ENCODE results near the gene CIP2A. TPM values are rescaled to one million over a fixed set of nuclear protein-coding genes. Genes with fewer than 3 reads are reported as not detected.

Gene CIP2A
- total RNA-seq, 1 donor from 2014 or later, result 2.1 TPM

DNA sequence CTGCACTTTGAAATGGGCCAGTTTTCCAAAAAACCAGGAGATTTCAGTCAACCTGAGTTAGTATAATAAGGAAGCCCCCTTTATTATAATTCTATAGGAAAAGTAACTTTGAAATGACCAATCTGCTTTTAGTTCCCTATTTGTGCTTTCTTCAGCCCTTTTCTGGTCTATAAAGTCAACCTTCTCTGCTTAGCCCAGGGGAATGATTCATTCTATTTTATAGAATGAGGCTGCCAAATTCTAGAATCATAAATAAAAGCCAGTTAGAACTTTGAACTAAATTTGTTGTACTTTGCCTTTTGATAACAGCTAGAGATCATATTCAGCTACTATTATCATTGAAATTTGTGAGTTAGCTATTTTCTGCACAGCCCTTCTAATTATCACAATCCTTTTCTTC lies 24.7 kb downstream of the CIP2A start:
- DNase-seq (ENCODE audit: low spot score), result no peak

DNA sequence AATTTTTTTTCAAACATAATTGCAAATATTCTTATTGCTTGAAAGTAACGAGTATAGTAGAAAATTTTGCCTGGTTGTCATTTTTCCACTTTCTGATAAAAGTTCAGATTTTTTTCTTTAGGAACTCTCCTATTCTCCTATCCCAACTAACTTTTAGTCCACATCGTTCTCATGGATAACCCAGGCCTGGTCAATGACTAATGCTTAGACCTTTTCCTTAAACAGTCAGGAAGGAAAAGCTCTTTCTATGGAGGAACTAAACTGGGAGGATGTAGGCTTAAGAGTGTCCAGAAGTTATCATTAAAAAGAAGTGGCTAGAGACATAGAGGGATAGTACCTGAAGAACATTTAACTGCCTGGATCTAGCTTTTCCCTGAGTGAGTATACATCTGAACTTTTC lies 26.7 kb downstream of the CIP2A start:
- DNase-seq (ENCODE audit: low spot score), result no peak

DNA sequence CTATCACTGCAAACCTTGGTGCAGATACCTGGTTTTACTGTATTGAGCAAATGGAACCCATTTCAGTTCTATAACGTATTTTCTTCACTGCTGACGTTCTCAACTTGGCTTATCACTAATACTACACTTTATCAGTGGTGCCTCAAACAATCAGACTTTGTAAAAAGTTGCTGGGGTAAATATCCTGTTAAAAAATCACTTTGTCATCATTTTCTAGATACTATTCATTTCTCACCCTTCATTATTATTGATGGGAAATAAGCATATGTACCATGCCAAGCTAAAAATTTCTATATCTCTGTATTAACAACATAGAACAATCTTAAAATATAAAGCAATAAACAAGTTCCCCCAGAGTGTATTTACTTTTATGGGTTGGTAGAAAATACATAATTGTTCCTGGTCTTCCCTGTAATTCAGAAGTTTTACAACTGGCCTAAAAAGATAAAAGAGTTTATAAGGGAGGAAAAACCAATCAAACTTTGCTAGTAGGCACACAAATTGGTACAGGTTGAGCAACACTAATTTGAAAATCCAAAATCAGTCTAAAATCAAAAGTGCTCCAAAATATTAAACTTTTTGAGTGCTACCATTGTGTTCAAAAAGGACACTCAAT lies 33.2 kb downstream of the CIP2A start:
- no peak for DNase-seq (ENCODE audit: low spot score)

GRCh38 chr3:108554913-108555571 lies 34.2 kb downstream of the CIP2A start:
- DNase-seq (ENCODE audit: low spot score), result no peak

- DNase-seq (ENCODE audit: low spot score), result no peak
Observed at GRCh38 chr3:108554229-108554628, 35.0 kb downstream of the CIP2A start.

GRCh38 chr3:108552267-108553159 lies 36.7 kb downstream of the CIP2A start:
- DNase-seq (ENCODE audit: low spot score), result no peak

DNA sequence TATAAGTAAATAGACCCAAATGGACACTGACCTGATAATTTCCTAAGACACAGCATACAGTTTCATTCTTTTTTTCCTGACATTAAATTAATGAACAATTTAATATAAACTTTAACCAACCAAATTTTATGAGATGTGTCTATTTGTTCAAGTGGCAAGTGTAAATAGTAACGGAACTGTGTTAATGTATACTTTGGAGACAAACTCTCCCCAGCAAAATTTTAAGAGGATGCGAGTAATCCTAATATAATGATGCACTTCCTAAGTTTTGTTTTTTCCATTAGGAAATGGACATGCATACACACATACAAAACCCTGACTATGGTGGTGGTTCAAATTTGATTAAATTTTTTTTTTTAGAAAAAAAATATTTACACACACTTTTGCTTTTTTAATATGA lies 40.4 kb downstream of the CIP2A start:
- no peak for DNase-seq (ENCODE audit: low spot score)

DNA sequence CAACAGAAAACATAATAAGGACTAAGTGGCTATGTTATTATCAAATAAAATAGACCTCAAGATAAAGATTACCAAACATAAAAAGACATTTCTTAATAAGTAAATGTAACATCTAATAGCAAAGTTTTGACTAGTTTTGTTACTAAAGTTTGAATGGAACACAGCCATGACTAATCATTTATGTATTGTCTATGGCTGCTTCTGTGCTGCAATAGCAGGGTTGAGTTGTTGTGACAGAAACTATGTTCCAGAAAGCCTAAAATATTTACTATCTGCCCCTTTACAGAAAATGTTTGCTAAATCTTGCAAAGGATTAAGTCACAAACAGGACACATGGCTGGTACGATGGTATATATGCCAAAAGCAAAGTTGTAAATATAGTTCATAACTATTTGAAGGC lies 40.9 kb downstream of the CIP2A start:
- DNase-seq (ENCODE audit: low spot score), result no peak

DNA sequence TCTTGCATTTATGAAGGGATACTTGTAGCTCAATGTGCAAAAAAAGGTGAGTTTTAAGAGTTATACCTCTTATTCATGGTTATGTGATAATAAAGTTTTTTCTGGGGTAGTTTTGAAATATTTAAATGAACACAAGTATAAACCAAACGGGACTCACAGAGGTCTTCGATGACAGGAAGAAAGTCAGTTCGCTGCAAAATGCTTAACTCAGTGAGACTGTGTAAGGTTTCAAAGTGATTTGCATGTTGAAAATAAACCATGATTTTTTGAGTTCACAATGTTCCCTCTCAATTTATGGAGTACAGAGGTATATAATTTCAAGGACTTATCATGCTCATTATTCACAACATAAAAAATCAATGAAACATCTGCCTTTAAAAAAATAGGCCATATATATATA lies 42.5 kb downstream of the CIP2A start:
- DNase-seq (ENCODE audit: low spot score), result no peak

DNA sequence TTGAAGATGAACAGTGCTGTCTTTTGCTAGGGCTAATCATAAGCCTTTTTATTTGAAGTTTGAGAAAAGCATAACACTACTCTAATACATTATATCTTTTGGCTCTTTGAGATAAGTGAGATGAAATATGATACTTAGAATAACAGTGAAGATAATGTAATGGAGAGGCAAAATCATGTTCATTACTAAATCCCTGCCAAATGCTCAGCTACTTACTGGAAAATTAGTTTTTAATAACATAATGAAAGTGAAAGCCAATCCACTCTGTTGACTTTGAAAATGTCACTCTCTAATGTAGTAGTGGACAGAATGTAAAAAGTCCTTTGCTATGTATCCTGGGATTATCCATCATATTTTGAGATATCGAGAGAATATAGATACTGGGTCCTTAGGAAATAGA lies 43.0 kb downstream of the CIP2A start:
- DNase-seq (ENCODE audit: low spot score), result no peak

DNA sequence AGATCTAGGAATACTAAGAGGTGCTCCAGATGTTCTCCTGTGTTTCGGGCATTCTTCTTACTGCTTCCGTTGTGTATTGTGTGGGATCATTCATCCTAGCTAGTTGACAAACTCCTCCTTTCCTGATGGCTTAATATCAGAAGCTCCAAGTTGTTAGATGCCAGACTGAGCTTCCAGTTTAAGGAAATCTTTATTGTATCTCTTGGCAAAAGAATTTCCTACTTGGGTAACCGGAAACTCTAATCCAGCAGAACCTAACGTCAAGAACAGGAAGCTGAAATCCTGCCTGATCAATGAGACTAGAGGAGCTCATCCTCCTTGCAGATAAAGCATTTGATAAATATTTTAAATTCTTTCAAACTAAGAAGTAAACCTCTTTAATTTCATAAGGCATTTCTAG lies 51.2 kb downstream of the CIP2A start:
- DNase-seq (ENCODE audit: low spot score), result no peak

GRCh38 chr3:108528459-108529252 lies 60.6 kb downstream of the CIP2A start:
- DNase-seq (ENCODE audit: low spot score), result no peak

DNA sequence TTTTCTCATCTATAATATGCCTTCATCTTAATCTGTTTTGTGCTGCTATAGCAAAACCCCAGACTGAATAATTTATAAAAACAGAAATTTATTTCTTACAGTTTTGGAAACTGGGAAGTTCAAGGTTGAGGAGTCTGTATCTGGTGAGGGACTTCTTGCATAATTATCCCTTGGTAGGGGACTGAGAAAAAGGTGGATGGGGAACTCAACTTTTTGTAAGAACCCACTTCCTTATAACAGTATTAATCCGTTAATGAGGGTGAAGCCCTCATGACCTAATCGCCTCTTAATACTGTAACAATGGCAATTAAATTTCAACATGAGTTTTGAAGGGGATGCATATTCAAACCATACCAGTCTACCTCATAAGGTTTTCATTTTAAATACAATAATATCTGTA lies 61.4 kb downstream of the CIP2A start:
- no peak for DNase-seq (ENCODE audit: low spot score)

GRCh38 chr3:108527109-108527508 lies 62.1 kb downstream of the CIP2A start:
- no peak for DNase-seq (ENCODE audit: low spot score)

DNA sequence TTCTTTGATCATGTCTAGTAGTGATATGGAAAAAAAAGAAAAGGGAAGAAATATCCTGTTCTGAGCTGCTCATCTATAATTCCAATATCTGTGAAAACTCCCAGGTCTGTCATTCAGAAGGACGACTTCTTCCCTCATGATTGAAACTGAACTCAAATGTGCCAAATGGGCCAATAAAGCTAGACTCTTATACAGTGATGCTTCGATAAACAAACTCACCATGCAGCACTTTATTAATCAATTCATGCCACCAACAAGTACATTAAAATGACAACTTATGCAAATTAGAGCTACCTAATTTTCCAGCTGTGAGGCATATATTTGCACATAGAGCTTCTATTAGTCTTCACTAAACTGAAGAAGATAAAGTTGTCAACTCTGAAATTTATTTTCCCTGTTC lies 63.3 kb downstream of the CIP2A start:
- DNase-seq (ENCODE audit: low spot score), result no peak

DNA sequence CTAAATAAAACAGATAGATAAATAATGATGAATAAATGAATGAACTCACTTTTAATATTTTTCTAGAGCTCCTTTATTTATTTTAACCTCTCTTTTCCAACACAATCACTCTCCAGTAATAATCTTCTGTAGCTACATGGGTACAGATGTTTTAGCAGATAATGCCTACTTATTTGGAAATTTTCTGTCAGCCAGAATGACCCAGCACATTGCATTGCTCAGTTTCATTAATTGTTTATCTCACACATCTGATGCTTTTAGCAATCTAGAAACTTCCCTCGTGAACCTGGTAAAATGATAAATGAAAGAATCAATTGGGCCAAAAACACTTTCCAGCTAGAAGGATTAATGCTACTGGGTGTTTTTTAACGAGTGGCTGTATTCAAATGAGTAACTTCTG lies 64.0 kb downstream of the CIP2A start:
- DNase-seq (ENCODE audit: low spot score), result no peak

- DNase-seq (ENCODE audit: low spot score), result no peak
Observed at GRCh38 chr3:108524537-108524936, 64.7 kb downstream of the CIP2A start.

DNA sequence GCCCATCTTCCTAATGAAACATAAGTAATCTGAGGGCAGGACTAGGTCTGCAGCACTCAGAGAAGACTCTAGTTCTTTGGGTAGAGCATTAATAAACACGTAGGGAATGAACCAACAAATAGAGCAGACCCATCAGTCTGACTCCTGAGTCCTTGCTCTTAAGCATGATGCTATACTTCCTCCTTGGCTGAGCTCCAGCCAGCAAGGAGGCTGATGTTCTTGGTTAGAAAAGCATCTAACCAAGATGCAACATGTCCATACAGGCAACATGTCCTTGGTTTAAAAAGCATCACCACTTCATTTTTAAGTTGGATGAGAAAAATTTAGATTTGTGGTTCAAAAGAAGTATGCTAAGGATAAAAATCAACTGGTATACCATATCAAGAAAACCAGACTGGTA lies 70.3 kb downstream of the CIP2A start:
- DNase-seq (ENCODE audit: low spot score), result no peak

DNA sequence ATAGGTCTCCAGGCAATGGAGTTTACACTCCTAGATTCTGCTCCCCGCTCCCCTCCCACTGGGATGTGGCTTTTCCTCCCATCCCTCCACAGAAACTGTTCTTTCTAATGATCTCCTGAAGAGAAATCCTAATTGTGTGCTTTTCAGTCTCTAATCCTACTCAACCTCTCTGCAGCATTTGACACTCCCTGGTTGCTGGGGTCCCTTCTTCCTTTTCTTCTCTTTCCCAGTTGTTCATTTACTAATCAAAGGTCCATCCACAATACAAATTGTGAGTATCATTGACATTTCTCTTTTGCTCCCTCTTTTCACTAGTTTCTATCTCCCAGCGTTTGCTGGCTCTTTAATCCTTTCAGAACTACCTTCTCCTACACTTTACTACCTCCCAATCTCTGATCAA lies 72.4 kb downstream of the CIP2A start:
- no peak for DNase-seq (ENCODE audit: low spot score)

- no peak for DNase-seq (ENCODE audit: low spot score)
Observed at GRCh38 chr3:108513961-108514360, 75.3 kb downstream of the CIP2A start.

DNA sequence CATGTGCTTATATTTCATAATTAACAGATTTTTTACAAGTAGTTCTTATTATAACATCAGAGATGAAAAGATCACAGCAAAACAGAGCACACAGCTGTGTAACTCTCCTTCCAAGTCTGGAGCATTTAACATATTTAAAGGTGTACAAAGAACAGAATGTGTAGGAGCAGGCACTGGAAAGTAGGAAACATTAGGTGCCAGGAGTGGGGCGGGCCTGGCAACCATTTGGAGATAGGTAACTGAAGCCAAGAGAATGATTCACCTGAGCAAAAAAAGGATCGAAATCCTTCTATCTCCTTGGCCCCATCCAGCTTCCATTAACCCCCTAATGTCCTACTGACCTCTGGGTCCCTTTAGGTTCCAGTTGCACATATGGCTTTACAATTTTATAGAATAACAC lies 76.6 kb downstream of the CIP2A start:
- DNase-seq (ENCODE audit: low spot score), result no peak

- DNase-seq (ENCODE audit: low spot score), result no peak
Observed at GRCh38 chr3:108511490-108511889, 77.7 kb downstream of the CIP2A start.
